GM19463 (cell line): Measurements from ENCODE around the gene SIDT1.
"Not testable (repeated sequence)": the region's sequence is repeated elsewhere in the genome, so short reads cannot be mapped to it uniquely, and the experiment has no call there.

Experiments used
- ATAC-seq: cut with Tn5 transposase; IDR thresholded peaks from one replicate; pipeline ENCODE4 v1.9.1; 2021; ENCODE audit warnings: mild to moderate bottlenecking, moderate library complexity; ENCODE audit not compliant: unreplicated experiment

SIDT1 gene

GRCh38 chr3:113631573-113631972 is 99.2 kb downstream of the SIDT1 start:
- no peak for ATAC-seq

GRCh38 chr3:113634782-113635474 is 102.6 kb downstream of the SIDT1 start:
- ATAC-seq, result no peak

- not testable (repeated sequence) for ATAC-seq
Measured at GRCh38 chr3:113636034-113636433, 103.7 kb downstream of the SIDT1 start.

DNA sequence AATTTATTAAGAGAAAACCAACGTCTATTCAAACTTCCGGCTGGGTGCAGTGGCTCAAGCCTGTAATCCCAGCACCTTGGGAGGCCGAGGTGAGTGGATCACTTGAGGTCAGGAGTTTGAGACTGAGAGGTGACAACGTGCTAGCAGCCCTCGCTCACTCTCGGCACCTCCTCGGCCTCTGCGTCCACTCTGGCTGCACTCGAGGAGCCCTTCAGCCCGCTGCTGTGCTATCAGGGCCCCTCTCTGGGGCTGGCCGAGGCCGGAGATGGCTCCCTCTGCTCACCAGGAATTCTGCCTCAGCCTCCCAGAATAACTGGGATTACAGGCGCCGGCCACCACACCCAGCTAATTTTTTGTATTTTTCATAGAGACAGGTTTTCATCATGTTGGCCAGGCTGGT is 105.4 kb downstream of the SIDT1 start:
- ATAC-seq, result no peak

GRCh38 chr3:113638910-113639309 is 106.6 kb downstream of the SIDT1 start:
- no peak for ATAC-seq

DNA sequence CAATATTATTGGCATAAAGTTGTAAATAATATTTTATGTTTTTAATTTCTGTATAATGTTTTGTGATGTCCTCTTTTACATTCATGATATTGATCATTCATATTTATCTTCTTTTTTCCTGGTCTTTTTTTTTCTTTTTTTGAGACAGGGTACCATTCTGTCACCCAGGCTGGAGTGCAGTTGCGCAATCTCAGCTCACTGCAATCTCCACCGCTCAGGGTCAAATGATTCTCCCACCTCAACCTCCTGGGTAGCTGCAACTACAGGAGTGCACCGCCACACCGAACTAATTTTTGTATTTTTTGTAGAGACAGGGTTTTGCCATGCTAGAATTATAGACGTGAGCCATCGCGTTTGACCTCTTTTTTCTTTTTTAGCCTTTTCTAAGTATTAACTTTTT is 111.2 kb downstream of the SIDT1 start:
- no peak for ATAC-seq

GRCh38 chr3:113648524-113648923 is 116.2 kb downstream of the SIDT1 start:
- no peak for ATAC-seq

- no peak for ATAC-seq
Measured at GRCh38 chr3:113649174-113649845, 117.0 kb downstream of the SIDT1 start.

DNA sequence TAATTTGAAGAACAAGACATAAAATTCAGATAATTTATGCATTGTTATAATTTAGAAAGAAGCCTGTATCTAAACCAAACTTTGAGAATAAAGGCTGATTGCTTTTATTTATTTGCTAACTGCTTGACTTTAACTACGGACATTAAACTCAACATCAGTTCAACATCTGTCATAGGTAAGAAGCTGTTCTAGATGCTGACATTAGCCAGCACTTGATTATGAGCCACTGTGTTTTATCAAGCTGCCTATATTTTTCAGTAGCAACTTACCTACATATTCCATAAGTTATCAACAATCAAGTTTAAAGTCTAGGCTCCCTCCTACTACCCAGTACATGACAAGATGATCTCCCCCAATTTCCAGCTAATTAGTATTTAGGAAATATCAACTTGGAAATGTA is 122.0 kb downstream of the SIDT1 start:
- no peak for ATAC-seq

GRCh38 chr3:113654851-113655250 is 122.5 kb downstream of the SIDT1 start:
- no peak for ATAC-seq

DNA sequence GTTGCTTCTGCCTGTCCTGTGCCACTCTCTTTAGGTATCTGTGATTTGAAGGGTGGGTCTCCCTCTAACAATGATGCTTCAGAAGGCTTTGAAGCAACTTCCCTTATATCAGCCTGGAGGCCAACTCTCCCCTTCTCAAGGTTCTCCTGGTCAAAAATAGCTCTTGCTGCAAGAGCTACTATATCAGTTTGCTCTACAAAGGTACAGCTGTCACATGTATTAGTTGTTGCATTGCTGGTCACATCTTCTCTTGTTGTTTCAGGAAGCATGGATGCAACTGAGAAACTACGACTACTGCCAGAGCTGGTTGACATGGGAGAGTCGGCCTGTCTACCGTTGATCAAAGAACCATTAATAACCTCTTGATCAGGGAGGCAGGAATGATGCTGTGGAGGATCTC is 125.8 kb downstream of the SIDT1 start:
- ATAC-seq, result no peak

DNA sequence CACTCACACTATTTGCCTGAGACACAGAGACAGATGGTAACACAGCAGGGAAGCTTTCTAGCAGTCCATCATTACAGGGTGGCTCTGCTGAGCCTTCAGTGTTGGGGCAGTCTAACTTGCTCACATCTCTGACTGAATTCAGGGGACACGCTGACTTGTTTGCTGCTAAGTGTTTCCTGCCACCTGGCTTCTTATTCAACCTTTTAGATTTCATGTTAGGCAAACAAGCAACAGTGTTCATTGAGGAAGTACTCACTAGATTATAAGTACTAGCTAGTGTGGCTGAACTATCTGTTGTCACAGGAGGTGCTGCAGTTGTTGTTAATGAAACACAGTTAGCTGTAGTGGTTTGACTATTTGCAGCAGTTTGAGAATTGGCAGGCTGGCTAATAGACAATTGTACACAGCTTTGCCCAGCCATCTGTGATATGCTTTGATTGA is 126.8 kb downstream of the SIDT1 start:
- no peak for ATAC-seq

DNA sequence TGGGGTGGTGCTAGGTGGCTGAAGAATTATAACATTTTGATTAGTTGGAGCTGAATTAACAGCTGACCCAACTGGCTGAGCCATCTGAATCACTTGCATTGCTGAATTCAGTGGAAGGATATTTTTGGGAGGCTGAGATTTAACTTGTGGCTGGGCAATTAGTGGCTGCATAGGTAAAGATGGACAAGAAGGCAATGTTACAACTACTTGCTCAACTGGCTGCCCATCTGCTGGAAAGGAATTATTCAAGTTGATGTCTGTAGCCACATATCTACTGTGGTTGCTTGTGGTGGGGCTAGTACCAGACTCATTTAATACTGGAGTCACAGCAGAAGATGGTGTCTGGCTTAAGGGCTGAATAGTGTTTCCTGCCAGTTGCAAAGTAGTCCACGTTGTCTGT is 127.6 kb downstream of the SIDT1 start:
- ATAC-seq, result no peak

DNA sequence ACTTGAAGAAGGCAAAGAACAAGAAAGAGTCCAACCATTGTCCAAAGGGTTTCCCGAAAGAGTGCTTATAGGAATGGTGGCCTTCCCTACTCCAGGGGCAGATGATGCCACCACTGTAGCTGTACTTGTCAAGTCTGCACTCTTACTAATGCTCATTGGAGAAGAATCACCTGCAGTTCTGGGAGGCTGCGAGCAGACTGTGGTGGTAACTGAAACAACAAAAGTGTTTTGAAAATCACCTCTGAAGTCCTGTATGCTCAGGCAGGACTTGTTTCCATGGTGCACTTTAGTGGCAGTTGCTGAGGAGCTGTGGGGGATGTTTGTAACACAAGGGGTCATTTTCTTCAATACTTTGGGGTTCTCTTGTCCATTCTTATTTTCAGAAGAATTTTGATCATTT is 128.1 kb downstream of the SIDT1 start:
- no peak for ATAC-seq

- no peak for ATAC-seq
Measured at GRCh38 chr3:113660896-113661295, 128.5 kb downstream of the SIDT1 start.

GRCh38 chr3:113662824-113663223 is 130.5 kb downstream of the SIDT1 start:
- ATAC-seq, result no peak

GRCh38 chr3:113663324-113663750 is 131.0 kb downstream of the SIDT1 start:
- no peak for ATAC-seq

DNA sequence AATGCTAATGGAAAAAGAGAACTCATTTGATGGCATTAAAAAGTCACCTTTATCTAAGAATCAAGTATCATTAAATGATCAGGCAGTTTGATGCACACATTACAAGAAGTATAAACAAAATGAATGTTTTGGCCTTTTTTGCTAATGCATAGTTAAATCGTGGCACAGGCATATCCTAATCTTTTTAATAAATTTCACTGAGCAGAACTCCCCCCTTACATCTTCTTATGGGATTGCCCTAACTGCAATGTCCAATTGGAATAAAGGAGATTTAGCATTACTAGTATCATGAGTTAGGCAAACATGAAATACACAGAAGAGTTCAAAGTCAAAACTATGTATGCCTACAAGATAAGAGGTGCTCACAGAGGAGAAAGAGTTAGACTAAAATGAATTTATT is 131.4 kb downstream of the SIDT1 start:
- no peak for ATAC-seq

GRCh38 chr3:113664523-113665094 is 132.3 kb downstream of the SIDT1 start:
- no peak for ATAC-seq

DNA sequence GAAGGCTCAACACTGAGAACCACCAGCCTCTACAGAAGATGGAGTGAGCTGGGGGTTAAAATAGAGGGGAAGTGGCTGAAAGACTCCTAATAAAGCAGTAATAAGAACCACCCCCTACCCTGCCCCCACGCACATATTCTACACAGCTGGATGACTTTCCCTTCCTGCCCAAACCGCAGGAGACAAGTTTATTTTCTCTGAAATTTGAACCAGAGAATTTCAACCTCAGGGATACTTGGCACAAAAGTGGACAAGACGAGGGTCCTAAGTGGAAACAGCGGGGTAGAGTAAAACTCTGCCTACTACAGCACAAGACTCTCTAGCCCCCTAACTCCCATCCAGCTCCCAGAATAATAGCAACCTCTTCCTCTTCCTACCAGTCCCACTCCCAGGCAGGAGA is 135.7 kb downstream of the SIDT1 start:
- ATAC-seq, result no peak

GRCh38 chr3:113673593-113673992 is 141.2 kb downstream of the SIDT1 start:
- ATAC-seq, result no peak

DNA sequence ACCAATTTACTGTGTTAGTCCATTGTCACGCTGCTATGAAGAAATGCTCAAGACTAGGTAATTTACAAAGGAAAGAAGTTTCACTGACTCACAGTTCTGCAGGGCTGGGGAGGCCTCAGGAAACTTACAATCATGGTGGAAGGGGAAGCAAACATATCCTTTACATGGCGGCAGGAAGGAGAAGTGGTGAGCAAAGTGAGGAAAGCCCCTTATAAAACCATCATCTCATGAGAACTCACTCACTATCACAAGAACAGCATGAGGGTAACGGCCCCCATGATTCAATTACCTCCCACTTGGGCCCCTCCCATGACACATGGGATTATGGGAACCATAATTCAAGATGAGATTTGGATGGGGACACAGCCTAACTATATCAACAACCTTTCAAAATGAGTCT is 143.9 kb downstream of the SIDT1 start:
- ATAC-seq, result no peak
